HPDE6-E6E7 (cell line): ENCODE data around the gene CNPY2.
A peak's percentile ranks its signal among the peaks of the same experiment; 100 is the strongest.
"Not testable (repeated sequence)": the region's sequence is repeated elsewhere in the genome, so short reads cannot be mapped to it uniquely, and the experiment has no call there.

Experiments
- DNase-seq: peaks from one replicate; pipeline ENCODE4 v3.0.0; 2011; ENCODE audit warnings: missing footprints; ENCODE audit errors: extremely low spot score

The CNPY2 gene

DNA sequence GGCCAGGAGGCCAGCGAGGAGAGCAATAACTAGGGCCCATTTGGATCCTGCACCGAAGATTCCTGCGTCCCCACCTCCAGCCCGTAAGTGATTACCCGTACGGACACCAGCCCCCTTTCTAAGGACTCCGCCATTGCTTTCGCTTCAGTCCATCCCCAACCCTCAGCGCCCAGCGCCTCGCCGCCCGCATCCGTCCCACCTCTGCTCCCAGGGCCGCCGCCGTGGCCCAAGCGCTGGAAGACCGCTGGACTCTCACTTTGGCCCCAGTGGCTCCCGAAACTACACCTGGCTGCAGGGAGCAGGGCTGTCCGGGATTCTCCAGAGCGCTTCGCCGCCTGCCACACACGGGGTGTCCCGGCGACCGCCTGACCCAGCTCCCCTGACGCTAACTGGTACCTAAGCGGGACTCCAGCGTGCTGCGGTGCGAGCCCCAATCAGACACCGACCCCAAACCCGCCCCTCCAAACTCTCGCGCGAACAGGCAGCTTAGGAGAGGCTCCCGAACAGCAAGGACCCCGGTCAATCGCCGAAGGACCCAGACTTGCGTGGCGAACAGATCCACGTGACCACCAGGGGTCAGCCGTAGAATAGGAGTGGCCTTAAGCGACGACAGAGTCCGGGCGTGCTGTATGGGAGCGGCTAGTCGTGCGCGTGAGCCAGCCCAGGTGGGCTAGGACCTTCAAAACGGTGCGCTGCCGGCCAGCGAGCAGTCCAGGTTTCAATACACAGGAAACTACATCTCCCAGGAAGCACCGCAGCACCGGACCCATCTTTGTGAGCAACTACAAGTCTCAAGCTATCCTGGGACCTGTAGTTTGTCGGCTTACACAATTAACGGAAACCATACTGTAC lies at the start of gene CNPY2:
TSS of gene CNPY2 (minus strand) at position 367 of the 852 bp plus-strand sequence. CDS start 771 bp downstream, outside the sequence.
- DNase-seq, result peak; percentile 97

DNA sequence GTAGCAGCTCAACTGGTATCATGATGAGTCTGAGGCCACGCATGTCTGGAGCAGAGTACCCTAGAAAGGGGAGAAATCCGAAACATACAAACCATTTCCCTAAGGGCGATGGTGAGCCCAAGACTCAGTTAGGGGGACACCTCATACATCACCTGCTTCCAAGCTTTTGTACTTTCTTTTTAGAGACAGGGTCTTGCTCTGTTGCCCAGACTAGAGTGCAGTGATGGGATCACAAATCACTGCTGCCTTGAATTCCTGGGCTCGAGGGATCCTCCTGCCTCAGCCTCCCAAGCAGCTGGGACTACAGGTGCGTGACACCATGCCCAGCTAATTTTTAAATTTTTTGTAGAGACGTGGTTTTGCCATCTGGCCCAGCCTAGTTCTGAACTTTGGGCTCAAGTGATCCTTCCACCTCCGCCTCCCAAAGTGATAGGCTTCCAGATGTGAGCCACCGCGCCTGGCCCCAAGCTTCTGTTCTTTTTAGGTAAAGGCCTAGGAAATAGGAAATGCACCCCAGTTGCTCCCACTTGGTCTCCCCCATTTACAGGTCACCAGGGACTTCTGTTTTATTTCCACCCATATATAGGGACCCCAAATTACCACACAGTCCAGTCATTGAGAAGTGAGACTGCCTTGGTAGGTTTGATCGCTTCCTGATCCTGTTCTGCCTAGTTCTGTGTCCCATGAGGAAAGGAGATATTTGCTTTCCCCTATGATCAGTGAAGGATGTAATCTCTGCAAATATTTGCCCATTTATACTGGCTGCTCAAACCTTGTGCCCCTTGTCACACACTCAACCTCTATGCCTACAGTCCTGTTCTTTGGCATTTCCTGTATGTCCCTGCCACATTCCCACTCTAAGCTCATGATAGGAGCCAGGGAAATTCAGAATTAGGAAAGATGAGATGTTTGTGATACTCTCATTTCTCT lies 46.6 kb upstream of the CNPY2 start, which contains the start of gene APOF:
TSS of gene APOF (minus strand) at position 728 of the 930 bp plus-strand sequence. CDS start at position 616, 112 bp downstream.
- DNase-seq, result no peak

DNA sequence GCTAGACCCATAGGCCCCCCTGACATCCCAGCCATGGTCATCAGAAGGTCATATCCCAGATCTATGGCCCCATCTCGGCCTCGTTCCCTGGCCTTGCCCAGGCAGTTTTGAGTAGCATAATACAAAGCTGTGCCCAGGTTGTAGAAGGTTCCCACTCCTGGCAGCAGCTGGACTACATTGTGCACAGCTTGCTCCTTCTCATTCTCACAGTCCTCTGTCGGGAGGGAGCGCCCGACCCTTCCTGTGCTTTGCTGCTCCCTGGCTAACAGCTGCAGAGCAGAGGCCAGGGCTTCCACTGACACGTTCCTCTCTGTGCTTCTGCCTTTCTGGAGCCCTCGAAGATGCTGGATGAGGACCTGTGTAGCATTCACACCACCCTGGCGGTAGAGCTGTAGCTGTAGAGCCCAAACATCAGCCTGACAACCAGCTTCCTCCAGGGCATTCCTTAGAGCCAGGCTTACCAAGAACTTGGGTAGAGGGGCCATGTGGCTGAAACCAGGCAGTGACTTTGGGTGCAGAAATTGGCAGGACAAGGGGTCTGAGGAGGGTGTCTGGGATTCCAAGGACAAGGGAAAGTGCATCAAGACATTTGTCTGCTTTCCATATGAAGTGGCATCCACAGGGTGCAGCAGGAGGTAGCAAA lies 45.8 kb upstream of the CNPY2 start:
- no peak for DNase-seq

DNA sequence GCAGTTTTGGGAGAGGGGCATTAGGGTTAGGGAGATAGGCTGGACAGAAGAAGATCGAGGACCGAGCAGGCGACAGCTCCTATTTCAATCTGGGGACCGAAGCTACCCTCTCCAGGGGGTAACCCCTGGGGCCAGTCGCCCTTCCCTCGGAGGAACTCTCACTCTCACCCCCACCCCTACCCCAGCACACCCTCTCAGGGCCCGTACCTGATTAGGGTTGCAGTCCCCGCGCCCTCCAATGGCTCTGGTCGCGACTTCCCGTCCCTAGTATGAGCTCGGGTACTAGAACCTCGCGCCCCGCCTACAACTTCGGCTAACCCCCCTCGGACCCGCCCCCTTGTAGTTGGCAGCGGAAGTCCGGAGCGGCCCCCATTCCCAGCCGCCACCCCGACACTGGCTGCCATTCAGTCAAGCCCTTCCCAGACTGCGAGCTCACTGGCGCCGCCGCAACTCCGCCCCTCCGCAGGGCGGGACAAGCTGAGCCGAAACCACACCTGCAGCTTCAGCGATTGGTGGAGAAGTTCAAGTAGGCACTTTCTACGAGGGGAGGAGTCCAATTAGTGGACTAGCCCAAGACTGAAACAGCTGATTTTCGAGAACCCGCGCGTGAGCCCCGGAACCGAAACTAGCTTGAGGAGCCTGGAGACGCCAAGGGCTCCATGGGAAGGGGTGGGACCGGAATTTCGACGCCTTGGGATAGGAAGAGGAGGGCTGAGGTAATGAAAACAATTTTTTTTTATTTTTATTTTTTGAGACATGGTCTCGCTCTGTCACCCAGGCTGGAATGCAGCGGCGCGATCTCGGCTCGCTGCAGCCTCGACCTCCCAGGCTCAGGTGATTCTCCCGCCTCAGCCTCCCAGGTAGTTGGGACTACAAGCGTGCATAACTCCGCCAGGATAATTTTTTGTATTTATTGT lies 44.3 kb upstream of the CNPY2 start, which contains the start of gene STAT2:
TSS of gene STAT2 (minus strand) at position 257 of the 917 bp plus-strand sequence. CDS start 3,536 bp downstream, outside the sequence.
- peak; percentile 96 for DNase-seq

DNA sequence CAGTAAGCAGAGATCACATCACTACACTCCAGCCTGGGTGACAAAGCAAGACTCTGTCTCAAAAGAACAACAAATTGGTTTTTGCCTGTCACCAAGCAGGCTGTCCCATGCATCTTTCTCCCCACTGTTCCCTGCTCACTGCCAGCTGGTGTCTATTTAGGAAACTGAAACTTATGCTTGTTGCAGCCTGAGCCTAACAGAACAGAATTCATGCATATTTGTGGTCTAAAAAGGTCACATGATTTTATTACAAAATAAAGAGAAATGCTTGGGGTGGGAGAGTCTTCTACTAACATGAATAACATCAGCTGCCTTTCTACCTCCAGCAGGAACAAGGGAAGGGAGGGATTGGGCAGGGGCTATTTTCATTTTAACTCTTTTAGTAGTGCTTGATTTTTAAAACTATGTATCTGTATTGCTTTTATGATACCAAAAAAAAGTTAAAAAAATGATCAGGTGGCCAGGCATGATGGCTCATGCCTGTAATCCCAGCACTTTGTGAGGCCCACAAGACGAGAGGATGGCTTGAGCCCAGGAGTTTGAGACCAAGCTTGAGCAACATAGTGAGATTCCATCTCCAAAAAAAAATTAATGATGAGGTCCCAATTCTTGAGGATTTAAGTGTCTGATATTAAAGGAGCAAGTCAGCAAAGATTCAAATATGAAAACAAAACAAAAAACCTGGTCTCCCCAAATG lies 43.2 kb upstream of the CNPY2 start:
- DNase-seq, result no peak

DNA sequence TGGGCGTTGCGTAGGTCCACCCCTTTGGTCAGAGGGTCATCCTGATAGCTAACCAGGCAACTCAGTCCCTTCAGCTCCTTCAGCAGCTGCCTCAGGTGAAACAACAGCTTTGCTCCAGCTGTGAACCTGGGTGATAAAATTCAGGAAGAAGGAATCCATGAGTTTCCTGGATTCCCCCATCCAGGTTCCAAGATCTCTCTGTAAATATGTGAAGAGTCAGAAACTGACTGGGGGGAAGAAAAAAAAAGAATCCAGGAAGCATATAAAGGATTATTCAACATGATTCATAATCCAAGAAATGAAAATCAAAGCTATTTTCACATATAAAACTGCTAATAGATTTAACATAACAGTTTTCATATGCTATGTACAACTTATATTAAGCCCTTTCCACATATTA lies 35.5 kb upstream of the CNPY2 start:
- no peak for DNase-seq

DNA sequence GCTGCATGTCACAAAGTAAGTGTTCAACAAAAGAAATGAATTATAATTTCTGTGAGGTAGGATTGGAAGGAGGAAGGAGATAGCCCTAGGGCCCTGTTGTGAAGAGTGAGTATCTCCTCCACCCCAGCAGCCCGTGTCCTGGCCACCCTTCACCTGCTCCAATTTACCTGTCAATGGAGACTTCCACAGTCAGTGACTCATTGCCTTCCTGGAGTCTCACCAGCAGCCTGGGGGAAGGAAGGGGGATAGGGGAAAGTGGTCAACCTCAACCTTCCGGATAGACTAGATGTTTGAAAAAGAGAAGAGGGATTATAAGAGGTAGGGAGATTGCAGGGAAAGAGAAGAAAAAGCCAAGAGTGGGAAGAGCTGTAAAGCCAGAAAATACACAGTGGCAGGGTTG lies 34.9 kb upstream of the CNPY2 start:
- DNase-seq, result no peak

DNA sequence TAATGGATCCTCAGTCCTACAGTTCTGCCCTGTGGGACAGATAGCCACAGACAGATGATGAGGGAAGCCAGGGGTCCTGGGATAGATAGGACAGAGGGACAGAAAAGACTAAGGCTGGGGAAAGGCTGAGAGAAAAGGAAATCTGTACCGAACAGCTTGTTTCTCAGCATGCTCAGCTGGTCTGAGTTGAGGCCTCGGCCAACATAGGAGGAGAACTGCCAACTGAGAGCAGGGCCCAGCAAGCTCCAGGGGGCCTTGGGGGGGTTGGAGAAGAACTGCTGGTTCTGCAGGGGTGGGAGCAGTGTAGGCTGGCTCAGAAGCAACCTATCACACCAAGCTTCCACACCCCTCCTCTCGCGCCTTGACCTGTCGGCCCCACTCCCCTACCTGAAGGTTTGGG lies 33.0 kb upstream of the CNPY2 start:
- DNase-seq, result no peak

DNA sequence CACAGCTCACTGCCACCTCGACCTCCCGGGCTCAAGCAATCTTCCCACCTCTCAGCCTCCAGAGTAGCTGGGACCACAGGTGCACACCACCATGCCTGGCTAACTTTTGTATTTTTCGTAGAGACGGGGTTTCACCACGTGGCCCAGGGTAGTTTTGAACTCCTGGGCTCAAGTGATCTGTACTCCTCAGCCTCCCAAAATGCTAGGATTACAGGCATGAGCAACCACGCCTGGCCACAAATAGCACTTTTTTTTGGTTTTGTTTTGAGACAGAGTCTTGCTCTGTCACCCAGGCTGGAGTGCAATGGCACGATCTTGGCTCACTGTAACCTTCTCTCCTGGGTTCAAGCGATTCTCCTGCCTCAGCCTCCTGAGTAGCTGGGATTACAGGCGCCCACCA lies 31.5 kb upstream of the CNPY2 start:
- DNase-seq, result not testable (repeated sequence)

DNA sequence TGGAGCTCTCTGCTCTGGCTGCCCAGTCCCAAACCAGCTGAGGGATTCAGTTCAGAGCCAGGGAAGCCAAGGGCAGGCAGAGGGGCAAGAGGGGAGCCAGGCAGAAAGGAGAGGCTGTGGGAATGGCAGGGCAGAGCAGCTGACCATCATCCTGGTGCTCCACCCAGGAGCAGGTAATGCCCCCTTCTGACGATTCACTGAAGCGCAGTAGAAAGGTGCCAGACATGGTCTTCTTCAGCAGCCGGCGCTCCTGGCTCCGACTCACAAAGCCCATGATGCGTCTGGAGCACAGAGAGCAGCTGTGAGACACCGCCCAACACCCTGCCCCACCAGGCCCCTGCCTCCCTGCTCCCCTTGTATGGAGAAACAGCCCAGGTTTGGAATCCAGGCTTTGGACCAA lies 30.9 kb upstream of the CNPY2 start:
- DNase-seq, result no peak

DNA sequence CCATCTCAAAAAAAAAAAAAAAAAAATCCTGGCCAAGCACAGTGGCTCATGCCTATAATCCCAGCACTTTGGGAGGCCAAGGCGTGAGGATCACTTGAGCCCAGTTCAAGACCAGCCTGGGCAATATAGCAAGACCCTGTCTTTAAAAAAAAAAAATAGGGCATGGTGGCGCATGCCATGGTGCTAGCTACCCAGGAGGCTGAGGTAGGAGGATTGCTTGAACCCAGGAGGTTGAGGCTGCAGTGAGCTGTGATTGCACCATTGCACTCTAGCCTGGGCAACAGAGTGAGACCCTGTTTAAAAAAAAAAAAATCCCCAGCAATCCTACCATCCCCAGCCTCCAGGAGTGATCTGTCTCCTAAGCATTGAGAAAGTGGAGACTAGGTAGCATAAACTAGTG lies 26.5 kb upstream of the CNPY2 start:
- not testable (repeated sequence) for DNase-seq

DNA sequence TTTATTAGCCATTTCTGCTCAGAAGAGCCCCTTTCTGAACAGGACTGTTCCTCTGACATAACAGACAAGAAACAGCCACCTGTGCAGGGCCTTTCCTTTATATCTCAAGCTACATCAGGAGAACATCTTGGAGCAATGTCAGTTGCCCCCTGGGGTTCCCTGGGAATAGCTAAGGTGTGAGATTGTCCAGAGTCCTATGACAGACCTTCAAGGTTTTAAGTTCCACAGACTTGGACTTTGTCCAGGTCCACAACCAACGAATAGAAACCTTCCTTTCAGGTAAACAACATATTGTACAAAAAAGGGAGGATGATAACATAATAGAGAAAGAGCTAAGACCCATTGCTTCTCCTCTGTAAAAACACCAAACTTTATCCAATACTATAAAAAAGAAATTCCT lies 25.8 kb upstream of the CNPY2 start:
- DNase-seq, result no peak

DNA sequence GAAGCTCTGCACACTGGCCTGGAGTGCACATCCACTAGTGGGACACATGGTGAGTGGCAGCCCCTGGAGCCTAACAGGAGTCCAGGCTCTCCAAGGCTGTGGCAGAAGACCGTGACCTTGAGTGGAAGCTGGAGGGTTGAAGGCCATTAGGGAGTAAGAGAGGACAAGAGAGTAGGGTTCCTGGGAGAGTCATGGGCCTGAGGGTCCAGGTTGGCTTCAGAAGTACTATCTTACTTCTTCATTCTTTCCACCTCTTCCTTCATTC lies 23.3 kb upstream of the CNPY2 start:
- DNase-seq, result no peak

DNA sequence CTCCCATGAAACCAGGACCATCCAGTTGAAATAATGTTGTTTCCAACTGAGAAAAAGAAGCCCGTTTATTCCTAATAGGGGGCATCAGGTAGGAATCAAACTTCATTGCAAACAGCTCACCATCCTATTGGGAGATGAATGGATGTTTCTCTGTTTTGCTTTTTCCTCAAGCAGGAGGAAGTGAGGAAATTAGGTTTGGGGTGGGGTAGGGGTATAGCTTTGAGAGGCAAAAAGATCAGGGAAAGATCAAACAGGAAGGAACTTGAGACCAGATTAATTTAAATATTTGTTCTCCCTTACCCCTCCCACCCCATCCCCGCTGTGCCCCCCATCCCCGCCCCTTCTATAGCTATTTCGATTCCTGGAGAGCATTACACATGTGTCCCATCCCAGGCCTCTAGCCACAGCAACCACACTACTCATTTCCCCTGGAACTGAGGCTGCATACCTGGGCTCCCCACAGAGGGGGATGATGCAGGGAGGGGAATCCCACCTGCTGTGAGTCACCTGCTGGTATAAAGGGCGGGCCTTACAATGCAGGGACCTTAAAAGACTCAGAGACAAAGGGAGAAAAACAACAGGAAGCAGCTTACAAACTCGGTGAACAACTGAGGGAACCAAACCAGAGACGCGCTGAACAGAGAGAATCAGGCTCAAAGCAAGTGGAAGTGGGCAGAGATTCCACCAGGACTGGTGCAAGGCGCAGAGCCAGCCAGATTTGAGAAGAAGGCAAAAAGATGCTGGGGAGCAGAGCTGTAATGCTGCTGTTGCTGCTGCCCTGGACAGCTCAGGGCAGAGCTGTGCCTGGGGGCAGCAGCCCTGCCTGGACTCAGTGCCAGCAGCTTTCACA lies 22.7 kb upstream of the CNPY2 start, which contains the start of gene IL23A:
TSS of gene IL23A (plus strand) at position 577 of the 850 bp plus-strand sequence. CDS start at position 738, 161 bp downstream.
- DNase-seq, result peak; percentile 72

DNA sequence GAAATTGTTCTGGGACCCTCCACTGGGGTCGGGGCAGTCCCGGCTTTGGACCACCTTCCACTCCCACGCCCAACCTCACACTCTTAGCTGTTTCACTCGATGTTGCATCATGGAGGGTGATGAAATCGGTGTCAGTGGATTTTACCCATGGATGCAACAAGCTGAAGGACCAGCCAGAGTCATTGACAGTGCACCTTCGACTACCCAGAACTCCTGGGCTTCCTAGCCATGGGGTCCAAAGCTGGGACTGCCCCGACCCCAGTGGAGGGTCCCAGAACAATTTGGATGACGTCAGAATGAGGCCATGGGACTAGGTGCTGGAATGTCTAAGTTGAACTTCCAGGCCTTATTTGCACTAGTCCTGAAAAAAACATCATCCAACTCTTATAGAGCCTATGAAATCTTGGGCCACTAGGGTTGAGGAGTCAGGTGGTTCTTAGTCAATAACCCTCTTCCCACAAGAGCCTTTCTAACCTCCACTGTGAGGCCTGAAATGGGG lies 22.0 kb upstream of the CNPY2 start:
- DNase-seq, result no peak

DNA sequence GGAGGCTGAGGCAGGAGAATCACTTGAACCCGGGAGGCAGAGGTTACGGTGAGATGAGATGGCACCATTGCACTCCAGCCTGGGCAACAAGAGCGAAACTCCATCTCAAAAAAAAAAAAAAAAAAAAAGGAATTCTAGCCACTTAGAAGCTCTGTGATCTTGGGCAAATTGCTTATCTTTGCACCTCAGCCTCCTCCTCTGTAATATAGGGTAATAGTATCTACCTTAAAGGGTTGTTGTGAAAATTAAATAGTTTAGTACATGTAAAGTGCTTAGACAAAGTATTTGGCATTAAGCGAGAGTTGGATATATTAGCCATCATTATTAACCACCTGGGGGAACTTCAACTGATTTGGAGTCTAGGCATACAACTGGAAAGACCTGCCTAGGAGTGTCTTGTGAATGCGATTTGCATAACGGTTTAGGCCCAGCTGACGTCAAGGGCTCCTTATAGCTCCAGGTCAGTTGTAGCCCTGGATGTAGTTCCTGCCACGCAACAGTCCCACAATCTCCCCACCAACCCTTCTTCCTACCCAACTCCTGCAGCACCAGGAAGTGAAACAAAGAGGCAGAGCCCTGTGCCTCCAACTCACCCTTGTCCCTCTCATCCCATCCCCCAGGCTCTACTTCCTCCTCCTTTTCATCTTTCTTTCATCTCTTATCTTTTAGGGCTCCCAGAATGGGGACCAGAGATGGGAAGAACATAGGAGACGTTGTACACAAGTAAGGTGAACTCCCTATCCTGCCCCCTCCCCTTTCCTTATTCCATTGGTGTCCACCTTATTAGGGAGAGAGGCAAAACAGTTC lies 20.8 kb upstream of the CNPY2 start:
- DNase-seq, result no peak

DNA sequence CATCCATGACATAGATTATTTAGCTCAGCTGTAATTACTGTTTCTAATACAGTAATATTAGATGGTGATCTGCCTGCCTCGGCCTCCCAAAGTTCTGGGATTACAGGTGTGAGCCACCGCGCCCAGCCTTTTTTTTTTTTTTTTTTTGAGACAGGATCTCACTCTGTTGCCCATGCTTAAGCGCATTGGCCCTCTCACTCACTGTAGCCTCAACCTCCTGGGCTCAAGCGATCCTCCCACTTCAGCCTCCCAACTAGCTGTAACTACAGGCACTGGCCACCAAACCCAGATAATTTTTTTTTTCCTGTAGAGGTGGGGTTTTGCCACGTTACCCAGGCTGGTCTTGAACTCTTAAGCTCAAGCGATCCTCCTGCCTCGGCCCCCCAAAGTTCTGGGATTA lies 19.7 kb upstream of the CNPY2 start:
- not testable (repeated sequence) for DNase-seq

DNA sequence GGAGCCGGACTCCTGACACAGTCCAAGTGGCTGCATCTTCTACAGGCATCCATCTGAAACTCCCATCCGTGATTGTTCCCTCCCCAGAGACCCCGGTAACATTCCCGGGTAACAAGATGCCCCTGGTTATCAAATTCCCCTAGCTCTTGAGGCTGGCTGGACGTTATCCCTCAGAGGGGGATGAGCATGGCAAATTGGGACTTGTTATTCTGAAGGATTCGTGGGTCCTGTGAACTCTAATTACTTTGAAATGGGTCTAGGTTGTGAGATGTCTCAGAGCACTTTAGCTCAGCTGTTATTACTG lies 18.7 kb upstream of the CNPY2 start:
- DNase-seq, result no peak
